IPS-11a (cell line): ENCODE measurements around the gene RHOV.
A peak's percentile ranks its signal among the peaks of the same experiment; 100 is the strongest.

ENCODE experiments used
- H3K4me3 ChIP-seq: one replicate; pipeline ENCODE4 v1.5.1; 2013; ENCODE audit warnings: low read depth, low read length, control low read depth

Gene RHOV

GRCh38 chr15:40846841-40847222, 27.2 kb downstream of the RHOV start:
- no peak overlapping the region for H3K4me3 ChIP-seq

GRCh38 chr15:40845511-40846284, 28.3 kb downstream of the RHOV start:
- H3K4me3 ChIP-seq, result peak overlapping the region; percentile 14

GRCh38 chr15:40845036-40845435, 29.0 kb downstream of the RHOV start:
- peak overlapping the region; percentile 85 for H3K4me3 ChIP-seq

GRCh38 chr15:40844696-40845030, 29.4 kb downstream of the RHOV start:
- H3K4me3 ChIP-seq, result peak overlapping the region; percentile 85

GRCh38 chr15:40843885-40844695, 29.9 kb downstream of the RHOV start, which contains the start of gene SPINT1:
SPINT1 (plus strand) TSS chr15:40844048; CDS start chr15:40844555, 507 bp downstream.
- peak within 1 kb of the TSS; percentile 85 for H3K4me3 ChIP-seq

- H3K4me3 ChIP-seq, result peak overlapping the region; percentile 85
Observed at GRCh38 chr15:40843261-40843884, 30.7 kb downstream of the RHOV start.

GRCh38 chr15:40841741-40842140, 32.3 kb downstream of the RHOV start:
- H3K4me3 ChIP-seq, result no peak overlapping the region

GRCh38 chr15:40838756-40839155, 35.3 kb downstream of the RHOV start:
- H3K4me3 ChIP-seq, result no peak overlapping the region

- H3K4me3 ChIP-seq, result no peak overlapping the region
Observed at GRCh38 chr15:40836020-40836419, 38.0 kb downstream of the RHOV start.

- H3K4me3 ChIP-seq, result no peak overlapping the region
Observed at GRCh38 chr15:40832903-40833302, 41.1 kb downstream of the RHOV start.

GRCh38 chr15:40831861-40832260, 42.2 kb downstream of the RHOV start:
- no peak overlapping the region for H3K4me3 ChIP-seq

- no peak overlapping the region for H3K4me3 ChIP-seq
Observed at GRCh38 chr15:40830884-40831283, 43.1 kb downstream of the RHOV start.

GRCh38 chr15:40829115-40829514, 44.9 kb downstream of the RHOV start:
- H3K4me3 ChIP-seq, result no peak overlapping the region

GRCh38 chr15:40828447-40829036, 45.5 kb downstream of the RHOV start, which contains the start of gene PPP1R14D:
PPP1R14D (minus strand) TSS chr15:40828708; CDS start chr15:40828641, 67 bp downstream.
- no peak within 1 kb of the TSS for H3K4me3 ChIP-seq

GRCh38 chr15:40826423-40827075, 47.5 kb downstream of the RHOV start:
- H3K4me3 ChIP-seq, result no peak overlapping the region

GRCh38 chr15:40825661-40826422, 48.2 kb downstream of the RHOV start:
- no peak overlapping the region for H3K4me3 ChIP-seq

- no peak overlapping the region for H3K4me3 ChIP-seq
Observed at GRCh38 chr15:40823572-40824343, 50.3 kb downstream of the RHOV start.
